ENCODE data around the gene RAI1.

RAI1 gene

GRCh38 chr17:17723354-17724261, 42.4 kb downstream of the RAI1 start:
- H3K27ac ChIP-seq: no peak overlapping the region

GRCh38 chr17:17724307-17725010, 43.2 kb downstream of the RAI1 start:
- H3K27ac ChIP-seq: no peak overlapping the region
- TF ChIP-seq ZFX (IDR thresholded peaks at IDR 0.05) (no peak), CTCF (conservative IDR thresholded peaks at IDR 0.05) (no peak)

More at GRCh38 chr17:17723354-17724261, 42.4 kb downstream of the RAI1 start:
- TF ChIP-seq ZFX (IDR thresholded peaks at IDR 0.05) (no peak), CTCF (conservative IDR thresholded peaks at IDR 0.05) (no peak)

- no peak for TF ChIP-seq ZFX (IDR thresholded peaks at IDR 0.05)
- TF ChIP-seq CTCF (conservative IDR thresholded peaks at IDR 0.05): no peak
- no peak overlapping the region for H3K27ac ChIP-seq
These were observed 43.9 kb downstream of the RAI1 start for GRCh38 chr17:17725011-17725751.

GRCh38 chr17:17725752-17726457, 44.6 kb downstream of the RAI1 start:
- TF ChIP-seq CTCF (conservative IDR thresholded peaks at IDR 0.05) (no peak), ZFX (IDR thresholded peaks at IDR 0.05) (no peak)
- no peak overlapping the region for H3K27ac ChIP-seq

- TF ChIP-seq ZFX (IDR thresholded peaks at IDR 0.05) (no peak), CTCF (conservative IDR thresholded peaks at IDR 0.05) (no peak)
- H3K27ac ChIP-seq: no peak overlapping the region
These were observed 45.3 kb downstream of the RAI1 start for GRCh38 chr17:17726458-17727060.

GRCh38 chr17:17727111-17727659, 45.9 kb downstream of the RAI1 start:
- 0 out of 2 replicates have a peak overlapping the region, but pooled peaks have one; percentile 38 for H3K27ac ChIP-seq

More at GRCh38 chr17:17727111-17727659, 45.9 kb downstream of the RAI1 start:
- no peak for TF ChIP-seq CTCF (conservative IDR thresholded peaks at IDR 0.05)
- no peak for TF ChIP-seq ZFX (IDR thresholded peaks at IDR 0.05)

Measured in C4-2B (cell line).